CD14-positive monocyte (primary cell): ENCODE data around the gene CACNA1D. TPM values are rescaled to one million over a fixed set of nuclear protein-coding genes. Genes with fewer than 3 reads are reported as not detected.

Source experiments
- DNase-seq, 3 donors: peaks; one replicate each; pipeline ENCODE4 v3.0.0-alpha.2; 2011 to 2022
- H2AFZ ChIP-seq: 2 replicates; pipeline ENCODE4 v1.6.0; 2012; ENCODE audit warnings: mild to moderate bottlenecking, low read depth, low read length, inconsistent platforms; ENCODE audit not compliant: insufficient read depth, poor library complexity, severe bottlenecking
- H3K27ac ChIP-seq, 2 donors: 1 replicate in 1 of 2; 2 replicates in 1 of 2; pipeline ENCODE4 v1.5.1; 2012 to 2013; ENCODE audit warnings: low read length in 2 of 2, control low read depth in 1 of 2, inconsistent platforms in 1 of 2, low read depth in 1 of 2, mild to moderate bottlenecking in 1 of 2
- H3K27me3 ChIP-seq, 2 donors: one replicate each; pipeline versions ENCODE4 v1.6.0 to v1.6.1; 2011 to 2013; ENCODE audit warnings: low read length in 2 of 2; ENCODE audit not compliant: control insufficient read depth in 2 of 2, insufficient read depth in 2 of 2
- H3K36me3 ChIP-seq, 2 donors: replicated peaks in 1 of 2; 1 replicate in 1 of 2; 2 replicates in 1 of 2; pipeline versions ENCODE4 v1.5.1 to v1.6.1; 2012 to 2013; ENCODE audit warnings: low read length in 2 of 2, control low read depth in 1 of 2, inconsistent platforms in 1 of 2, mild to moderate bottlenecking in 1 of 2; ENCODE audit not compliant: insufficient read depth in 2 of 2, control insufficient read depth in 1 of 2
- H3K4me1 ChIP-seq, 2 donors: 1 replicate in 1 of 2; 2 replicates in 1 of 2; pipeline versions ENCODE4 v1.5.1 to v1.6.1; 2012 to 2013; ENCODE audit warnings: low read length in 2 of 2, control low read depth in 1 of 2, inconsistent platforms in 1 of 2, mild to moderate bottlenecking in 1 of 2, moderate library complexity in 1 of 2; ENCODE audit not compliant: insufficient read depth in 2 of 2, control insufficient read depth in 1 of 2
- H3K4me2 ChIP-seq: replicated peaks from 2 replicates; pipeline ENCODE3; 2012; ENCODE audit warnings: low read length, moderate library complexity, mild to moderate bottlenecking; ENCODE audit not compliant: poor library complexity, severe bottlenecking; ENCODE audit errors: extremely low read depth
- H3K4me3 ChIP-seq, 3 experiments: fragments of 200-600 bp in 1 of 3; sonication (generic) in 1 of 3; replicated peaks in 1 of 3; 1 replicate in 2 of 3; 2 replicates in 1 of 3; pipeline ENCODE4 v1.5.1; 2011 to 2013; ENCODE audit warnings: low read length in 3 of 3, mild to moderate bottlenecking in 3 of 3, control low read depth in 2 of 3, low read depth in 2 of 3, inconsistent platforms in 1 of 3, moderate library complexity in 1 of 3
- H3K79me2 ChIP-seq: 2 replicates; pipeline ENCODE4 v1.6.0; 2012; ENCODE audit warnings: mild to moderate bottlenecking, control low read depth, inconsistent platforms, low read length, moderate library complexity; ENCODE audit not compliant: insufficient read depth
- H3K9ac ChIP-seq: 2 replicates; pipeline ENCODE4 v1.6.0; 2017; ENCODE audit warnings: low read length, mild to moderate bottlenecking; ENCODE audit not compliant: insufficient read depth, poor library complexity, severe bottlenecking
- H3K9me3 ChIP-seq, 2 donors: replicated peaks in 1 of 2; 1 replicate in 1 of 2; 2 replicates in 1 of 2; pipeline versions ENCODE4 v1.5.1 to v1.6.1; 2012 to 2013; ENCODE audit warnings: low read length in 2 of 2, control low read depth in 1 of 2; ENCODE audit not compliant: control insufficient read depth in 1 of 2, insufficient read depth in 1 of 2
- H4K20me1 ChIP-seq: 2 replicates; pipeline ENCODE4 v1.6.0; 2012; ENCODE audit warnings: mild to moderate bottlenecking, low read length, control low read depth, moderate library complexity; ENCODE audit not compliant: insufficient read depth
- H3K27ac Mint-ChIP-seq, 7 donors: one replicate each; pipeline ENCODE4 v1.8.0; 2020; ENCODE audit warnings: mild to moderate bottlenecking in 7 of 7, mixed read lengths in 7 of 7, moderate library complexity in 6 of 7, inconsistent platforms in 2 of 7
- H3K27me3 Mint-ChIP-seq, 3 donors: one replicate each; pipeline ENCODE4 v1.8.0; 2021 to 2022; ENCODE audit warnings: low read depth in 3 of 3, mild to moderate bottlenecking in 3 of 3, mixed read lengths in 3 of 3, moderate library complexity in 3 of 3, inconsistent platforms in 1 of 3
- H3K36me3 Mint-ChIP-seq, 2 donors: one replicate each; pipeline ENCODE4 v1.8.0; 2020; ENCODE audit warnings: mixed read lengths in 2 of 2, inconsistent platforms in 1 of 2, mild to moderate bottlenecking in 1 of 2
- H3K4me1 Mint-ChIP-seq: one replicate; pipeline ENCODE4 v1.8.0; 2020; ENCODE audit warnings: mild to moderate bottlenecking, mixed read lengths
- H3K4me3 Mint-ChIP-seq, 2 donors: one replicate each; pipeline ENCODE4 v1.8.0; 2020; ENCODE audit warnings: mild to moderate bottlenecking in 2 of 2, mixed read lengths in 2 of 2, moderate library complexity in 1 of 2
- H3K9me3 Mint-ChIP-seq, 7 donors: one replicate each; pipeline ENCODE4 v1.8.0; 2020 to 2022; ENCODE audit warnings: mixed read lengths in 7 of 7, mild to moderate bottlenecking in 6 of 7, moderate library complexity in 6 of 7, inconsistent platforms in 2 of 7
- CTCF ChIP-seq: fragments of 200-600 bp; IDR thresholded peaks from one replicate; pipeline ENCODE4 v1.8.0; 2022; ENCODE audit warnings: antibody characterized with exemption, mild to moderate bottlenecking
- WGBS: methylation state at CpG from one replicate; pipeline ENCODE4 v1.1.5; 2013; ENCODE audit warnings: missing lambda C conversion rate; ENCODE audit not compliant: insufficient coverage; 5-methylcytosine and 5-hydroxymethylcytosine counted together
- intact Hi-C, 2 donors: fragments of 100-400 bp; cut with micrococcal nuclease; formaldehyde crosslinking; loops; one replicate each; pipeline versions ENCODE4 v1.15.0 to v1.15.1; 2023
- polyA plus RNA-seq, 3 donors: library from polyadenylated mRNA; depleted of rRNA in 1 of 3; unstranded in 2 of 3; stranded (reverse) in 1 of 3; fragments of 300-500 nt in 2 of 3; fragments of >200 nt in 1 of 3; fragmentation: Illumina TruSeq in 2 of 3; gene quantifications; 1 replicate in 2 of 3; 2 replicates in 1 of 3; pipeline ENCODE4 v1.2.3, GENCODE V29; 2012 to 2021

Gene CACNA1D
- polyA plus RNA-seq, 3 donors, result 0.29 to 1.2 (median 0.98) TPM

DNA sequence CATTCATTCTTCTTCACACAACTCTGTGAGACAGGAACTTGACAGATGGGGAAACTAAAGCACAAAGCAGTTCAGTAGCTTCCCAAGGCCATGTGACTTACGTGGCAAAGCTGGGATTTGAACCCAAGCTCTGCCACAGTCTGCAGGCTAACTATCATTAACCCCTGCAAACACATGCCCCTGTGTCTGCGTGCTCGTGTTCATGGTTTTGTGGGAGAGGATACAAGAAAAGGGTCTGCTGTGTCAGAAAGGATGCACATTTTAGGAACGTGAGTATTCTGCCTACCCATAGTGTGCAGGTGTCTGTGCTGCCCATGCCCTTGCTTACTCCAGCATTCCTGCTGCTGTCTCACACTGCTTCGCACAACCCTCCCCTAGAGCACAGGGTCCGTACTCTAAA is 214.8 kb downstream of the CACNA1D start:
- intact Hi-C loops, result loop anchor here (5.0 to 10.0 kb wide), 3 partner anchors 332 to 414 kb away; no protein-coding TSS in a partner anchor
- DNase-seq, result no peak
- no CpG with 5 or more reads among the region's 6 CpGs for WGBS
- H3K9me3 Mint-ChIP-seq, result no peaks in the 10 kb centered on the region
- no peaks in the 10 kb centered on the region for H3K27me3 ChIP-seq
- H3K27ac Mint-ChIP-seq, result peak overlapping the region in 1 of 7 donors; percentile 6
- H4K20me1 ChIP-seq, result no peaks in the 10 kb centered on the region
- H3K27ac ChIP-seq, result no peak overlapping the region
- no peak overlapping the region for H2AFZ ChIP-seq
- no peak overlapping the region for H3K9ac ChIP-seq
- no peaks in the 10 kb centered on the region for H3K36me3 Mint-ChIP-seq
- H3K27me3 Mint-ChIP-seq, result peaks cover 4 to 12% (median 7%) of the 10 kb centered on the region in 3 donors
- no peak overlapping the region for H3K4me3 ChIP-seq
- no peaks in the 10 kb centered on the region for H3K79me2 ChIP-seq
- no peaks in the 10 kb centered on the region for H3K36me3 ChIP-seq
- H3K4me1 ChIP-seq, result peaks cover 8 to 13% of the 10 kb centered on the region in 2 donors
- H3K9me3 ChIP-seq, result no peaks in the 10 kb centered on the region
- TF ChIP-seq CTCF, result no peak
- H3K4me2 ChIP-seq, result no peak overlapping the region
- H3K4me3 Mint-ChIP-seq, result peak overlapping the region in 1 of 2 donors; percentile 35
- peaks cover 13% of the 10 kb centered on the region for H3K4me1 Mint-ChIP-seq

DNA sequence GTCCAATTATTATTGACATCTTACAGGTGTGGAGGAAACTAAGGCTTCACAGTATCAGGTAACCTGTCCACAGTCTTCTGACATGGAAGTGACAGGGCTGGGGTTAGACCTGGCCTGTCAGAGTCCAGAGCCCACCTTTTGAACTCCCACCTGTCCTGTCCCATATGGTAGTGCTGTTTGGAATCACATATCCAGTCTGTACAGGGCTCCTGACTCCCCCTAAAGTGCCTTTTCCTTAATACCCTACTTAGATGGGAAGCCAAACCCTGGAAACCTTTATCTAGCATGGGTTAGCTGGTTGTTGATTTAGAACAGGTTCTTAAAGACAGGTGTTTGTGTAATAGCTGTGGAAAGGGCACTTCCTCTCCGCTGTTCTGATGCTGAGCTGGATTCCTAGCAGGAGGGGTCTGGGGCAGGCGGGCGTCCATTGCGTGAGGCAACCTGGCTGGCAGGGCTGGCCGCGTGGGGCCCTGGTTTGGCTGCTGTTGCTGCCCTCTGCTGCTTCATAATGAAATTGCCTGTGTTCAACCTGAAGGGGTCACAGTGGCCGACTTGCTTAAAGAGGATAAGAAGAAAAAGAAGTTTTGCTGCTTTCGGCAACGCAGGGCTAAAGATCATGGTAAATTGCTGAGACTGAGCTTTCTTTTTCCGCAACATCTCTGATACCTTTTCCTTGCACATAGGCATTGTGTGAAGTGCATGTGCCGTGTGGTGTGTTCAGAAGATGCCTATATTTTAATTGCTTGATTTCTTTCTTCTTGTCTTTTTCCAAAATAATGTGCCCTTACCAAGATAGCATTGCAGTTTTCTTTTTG is 215.7 kb downstream of the CACNA1D start:
- H3K36me3 ChIP-seq, result no peaks in the 10 kb centered on the region
- H3K9me3 Mint-ChIP-seq, result no peaks in the 10 kb centered on the region
- DNase-seq, result peak; percentile 65 to 74 (median 67)
- no peaks in the 10 kb centered on the region for H3K27me3 ChIP-seq
- peaks cover 13% of the 10 kb centered on the region for H3K4me1 Mint-ChIP-seq
- H3K27ac ChIP-seq, result no peak overlapping the region
- peak overlapping the region; percentile 38 for H2AFZ ChIP-seq
- H3K4me2 ChIP-seq, result no peak overlapping the region
- peaks cover 8 to 13% of the 10 kb centered on the region in 2 donors for H3K4me1 ChIP-seq
- intact Hi-C loops, result loop anchor here (2.0 to 10.0 kb wide), 4 partner anchors 333 to 415 kb away; no protein-coding TSS in a partner anchor
- TF ChIP-seq CTCF, result peak; percentile 81
- H3K27ac Mint-ChIP-seq, result no peak overlapping the region
- no peaks in the 10 kb centered on the region for H3K9me3 ChIP-seq
- peak overlapping the region in 1 of 2 donors; percentile 16 for H3K4me3 Mint-ChIP-seq
- H4K20me1 ChIP-seq, result no peaks in the 10 kb centered on the region
- H3K36me3 Mint-ChIP-seq, result no peaks in the 10 kb centered on the region
- H3K9ac ChIP-seq, result no peak overlapping the region
- no peaks in the 10 kb centered on the region for H3K79me2 ChIP-seq
- peaks cover 4 to 12% (median 6%) of the 10 kb centered on the region in 3 donors for H3K27me3 Mint-ChIP-seq
- no peak overlapping the region for H3K4me3 ChIP-seq
- WGBS, result 1% methylated on average over 6 of the region's 11 CpGs
